Tibial nerve (tissue), 4 donors: Measurements from ENCODE around the gene CARD11. TPM values are rescaled to one million over a fixed set of nuclear protein-coding genes. Genes with fewer than 3 reads are reported as not detected.

Source experiments
- DNase-seq, 2 donors: peaks; one replicate each; pipeline ENCODE4 v3.0.0-alpha.2; 2019; ENCODE audit warnings: low spot score in 2 of 2
- H3K27ac ChIP-seq, 4 donors: fragments of 200-600 bp; sonication (generic) in 3 of 4; one replicate each; pipeline ENCODE4 v1.5.1; 2017 to 2019; ENCODE audit warnings: mild to moderate bottlenecking in 1 of 4
- H3K27me3 ChIP-seq, 2 donors: fragments of 200-600 bp; sonication (generic) in 1 of 2; one replicate each; pipeline versions ENCODE4 v1.5.1 to v1.6.0; 2017 to 2019
- H3K36me3 ChIP-seq, 3 donors: fragments of 200-600 bp; sonication (generic); one replicate each; pipeline ENCODE4 v1.5.1; 2018 to 2019
- H3K4me1 ChIP-seq, 4 donors: fragments of 200-600 bp; sonication (generic) in 3 of 4; one replicate each; pipeline ENCODE4 v1.5.1; 2017 to 2019
- H3K4me3 ChIP-seq, 4 donors: fragments of 200-600 bp; sonication (generic) in 3 of 4; one replicate each; pipeline ENCODE4 v1.5.1; 2017 to 2019; ENCODE audit warnings: mild to moderate bottlenecking in 1 of 4, moderate library complexity in 1 of 4
- H3K9me3 ChIP-seq, 4 donors: fragments of 200-600 bp; sonication (generic) in 3 of 4; one replicate each; pipeline ENCODE4 v1.5.1; 2017 to 2019
- EP300 ChIP-seq, 2 donors: sonication (generic); formaldehyde crosslinking; IDR thresholded peaks; one replicate each; pipeline ENCODE4 v1.6.1; 2017; ENCODE audit warnings: antibody characterized with exemption in 2 of 2, mild to moderate bottlenecking in 1 of 2
- POLR2A ChIP-seq, 2 donors: fragments of 450-650 bp; IDR thresholded peaks; one replicate each; pipeline ENCODE4 v1.6.1; 2017; ENCODE audit warnings: antibody characterized with exemption in 2 of 2, mild to moderate bottlenecking in 2 of 2, moderate library complexity in 2 of 2
- WGBS, 2 donors: methylation state at CpG; one replicate each; pipeline ENCODE4 v1.1.5; 2018; 5-methylcytosine and 5-hydroxymethylcytosine counted together
- total RNA-seq, 4 donors: library from RNA; depleted of rRNA; stranded (reverse); fragments of >200 nt; gene quantifications; one replicate each; pipeline ENCODE4 v1.1.0, GENCODE V29; 2016
- TF ChIP-seq, protein P1 (sequence below), 5 experiments: fragments of 200-600 bp in 3 of 5; fragments of 450-650 bp in 2 of 5; sonication (generic) in 3 of 5; IDR thresholded peaks; one replicate each; pipeline ENCODE4 v1.5.1; 2016 to 2019; ENCODE audit warnings: antibody characterized with exemption in 5 of 5, mild to moderate bottlenecking in 3 of 5, moderate library complexity in 2 of 5

Gene CARD11
- total RNA-seq, 4 donors from 2014 or later: 2.0 to 4.8 (median 3.1) TPM

DNA sequence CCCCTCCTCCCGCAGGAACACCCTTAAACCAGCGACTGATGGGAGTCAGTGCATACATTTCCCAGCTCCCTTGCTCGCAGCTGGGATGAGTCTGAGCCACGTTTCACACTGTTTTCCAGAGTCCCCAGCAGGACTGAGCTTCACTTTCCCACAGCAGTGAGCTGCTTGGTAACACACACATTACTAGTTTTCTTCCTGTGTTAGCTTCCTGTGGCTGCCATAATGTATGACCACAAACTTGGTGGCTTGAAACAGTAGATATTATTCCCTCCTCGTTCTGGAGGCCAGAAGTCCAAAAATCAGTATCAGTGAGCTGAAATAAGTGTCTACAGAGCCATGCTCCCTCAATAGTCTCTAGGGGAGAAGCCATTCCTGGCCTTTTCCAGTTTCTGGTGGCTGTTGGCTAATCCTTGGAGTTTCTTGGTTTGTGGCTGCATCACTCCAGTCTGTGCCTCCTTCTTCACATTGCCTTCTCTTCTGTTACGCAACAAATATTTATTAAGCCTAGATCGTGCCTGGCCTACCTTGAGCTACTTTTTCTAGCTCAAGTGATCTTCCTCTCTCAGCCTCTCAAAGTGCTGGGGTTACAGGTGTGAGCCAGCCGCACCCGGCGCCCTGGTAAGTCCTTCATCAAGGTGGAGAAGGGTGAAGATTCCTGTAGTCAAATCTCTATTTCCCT lies 26.2 kb upstream of the CARD11 start:
- Histone ChIP-seq H3K4me3 (no peak overlapping the region), H3K27me3 (no peaks in the 10 kb centered on the region), H3K4me1 (no peaks in the 10 kb centered on the region), H3K27ac (no peak overlapping the region), H3K36me3 (no peaks in the 10 kb centered on the region), H3K9me3 (peaks cover 0 to 21% (median 0%) of the 10 kb centered on the region in 4 donors)
- WGBS, 2 donors: 84 to 85% methylated on average over 10 of the region's 10 CpGs
- DNase-seq: no peak
- TF ChIP-seq POLR2A (IDR thresholded peaks at IDR 0.05) (no peak), EP300 (IDR thresholded peaks at IDR 0.05) (no peak)
- TF ChIP-seq, protein P1, sequence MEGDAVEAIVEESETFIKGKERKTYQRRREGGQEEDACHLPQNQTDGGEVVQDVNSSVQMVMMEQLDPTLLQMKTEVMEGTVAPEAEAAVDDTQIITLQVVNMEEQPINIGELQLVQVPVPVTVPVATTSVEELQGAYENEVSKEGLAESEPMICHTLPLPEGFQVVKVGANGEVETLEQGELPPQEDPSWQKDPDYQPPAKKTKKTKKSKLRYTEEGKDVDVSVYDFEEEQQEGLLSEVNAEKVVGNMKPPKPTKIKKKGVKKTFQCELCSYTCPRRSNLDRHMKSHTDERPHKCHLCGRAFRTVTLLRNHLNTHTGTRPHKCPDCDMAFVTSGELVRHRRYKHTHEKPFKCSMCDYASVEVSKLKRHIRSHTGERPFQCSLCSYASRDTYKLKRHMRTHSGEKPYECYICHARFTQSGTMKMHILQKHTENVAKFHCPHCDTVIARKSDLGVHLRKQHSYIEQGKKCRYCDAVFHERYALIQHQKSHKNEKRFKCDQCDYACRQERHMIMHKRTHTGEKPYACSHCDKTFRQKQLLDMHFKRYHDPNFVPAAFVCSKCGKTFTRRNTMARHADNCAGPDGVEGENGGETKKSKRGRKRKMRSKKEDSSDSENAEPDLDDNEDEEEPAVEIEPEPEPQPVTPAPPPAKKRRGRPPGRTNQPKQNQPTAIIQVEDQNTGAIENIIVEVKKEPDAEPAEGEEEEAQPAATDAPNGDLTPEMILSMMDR (IDR thresholded peaks at IDR 0.05): no peak

DNA sequence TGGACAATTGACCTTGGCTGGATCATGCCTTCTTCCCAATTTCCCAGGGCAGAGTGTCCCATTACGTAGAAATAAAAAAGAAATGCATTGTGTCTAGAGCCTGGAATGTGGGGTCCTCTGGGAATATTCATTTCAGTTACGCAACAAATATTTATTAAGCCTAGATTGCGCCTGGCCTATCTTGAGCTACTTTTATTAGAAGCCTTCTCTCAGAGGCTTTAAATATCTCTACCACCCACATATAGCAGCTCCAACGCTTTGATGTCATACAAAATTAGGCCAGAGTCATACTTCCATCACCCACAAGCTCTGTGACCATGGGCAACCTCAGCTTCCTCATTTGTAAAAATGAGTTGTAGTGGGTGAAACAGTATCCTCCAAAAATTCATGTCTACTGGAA lies 24.9 kb upstream of the CARD11 start:
- Histone ChIP-seq H3K9me3 (peaks cover 0 to 17% (median 0%) of the 10 kb centered on the region in 4 donors), H3K4me3 (no peak overlapping the region), H3K27me3 (no peaks in the 10 kb centered on the region), H3K4me1 (no peaks in the 10 kb centered on the region), H3K27ac (no peak overlapping the region), H3K36me3 (no peaks in the 10 kb centered on the region)
- TF ChIP-seq POLR2A (IDR thresholded peaks at IDR 0.05) (no peak), EP300 (IDR thresholded peaks at IDR 0.05) (no peak)
- no peak for DNase-seq
- WGBS, 2 donors: 36 to 38% methylated on average over 4 of the region's 4 CpGs

DNA sequence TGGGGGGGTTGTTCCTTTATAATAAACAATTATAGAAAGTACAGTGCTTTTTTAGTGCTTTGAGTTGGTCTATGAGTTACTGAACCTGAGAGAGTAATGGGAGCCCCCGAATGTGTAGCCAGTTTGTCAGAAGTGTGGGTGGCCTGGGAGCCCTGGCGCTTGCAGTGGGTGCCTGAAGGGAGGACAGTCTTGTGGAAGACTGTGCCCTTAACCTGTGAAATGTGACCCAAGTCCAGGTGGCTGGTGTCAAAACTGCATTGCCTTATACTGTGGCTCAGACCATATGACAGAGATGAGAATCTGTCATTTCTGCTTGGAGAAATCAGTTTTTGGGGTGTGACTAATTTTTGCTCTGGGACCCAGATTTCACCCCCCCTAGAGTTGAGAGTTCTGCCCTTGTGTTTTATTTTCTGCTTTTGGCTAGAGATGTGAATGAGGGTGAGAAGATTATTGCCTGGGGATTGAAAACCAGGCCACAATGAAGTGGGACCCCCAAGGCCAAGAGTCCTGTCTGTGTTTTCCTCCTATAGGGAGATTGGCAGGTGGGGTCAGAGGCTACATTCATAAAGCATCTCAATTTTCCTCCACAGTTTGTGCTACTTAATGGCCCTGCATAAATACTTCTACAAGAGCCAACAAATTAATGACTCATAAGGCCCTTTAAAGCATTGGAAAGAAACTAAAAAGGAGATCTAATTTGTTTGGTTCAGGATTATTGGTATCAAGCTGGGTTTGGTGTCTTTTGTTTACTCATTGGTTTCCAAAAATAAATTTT lies 24.1 kb upstream of the CARD11 start:
- DNase-seq: no peak
- peaks cover 0 to 17% (median 0%) of the 10 kb centered on the region in 4 donors for H3K9me3 ChIP-seq
- TF ChIP-seq, protein P1 (IDR thresholded peaks at IDR 0.05): no peak
- TF ChIP-seq EP300 (IDR thresholded peaks at IDR 0.05) (no peak), POLR2A (IDR thresholded peaks at IDR 0.05) (no peak)
- WGBS, 2 donors: 85 to 94% methylated on average over 2 of the region's 2 CpGs
- no peak overlapping the region for H3K27ac ChIP-seq
- H3K4me1 ChIP-seq: no peaks in the 10 kb centered on the region
- H3K36me3 ChIP-seq: no peaks in the 10 kb centered on the region
- H3K27me3 ChIP-seq: no peaks in the 10 kb centered on the region
- no peak overlapping the region for H3K4me3 ChIP-seq

DNA sequence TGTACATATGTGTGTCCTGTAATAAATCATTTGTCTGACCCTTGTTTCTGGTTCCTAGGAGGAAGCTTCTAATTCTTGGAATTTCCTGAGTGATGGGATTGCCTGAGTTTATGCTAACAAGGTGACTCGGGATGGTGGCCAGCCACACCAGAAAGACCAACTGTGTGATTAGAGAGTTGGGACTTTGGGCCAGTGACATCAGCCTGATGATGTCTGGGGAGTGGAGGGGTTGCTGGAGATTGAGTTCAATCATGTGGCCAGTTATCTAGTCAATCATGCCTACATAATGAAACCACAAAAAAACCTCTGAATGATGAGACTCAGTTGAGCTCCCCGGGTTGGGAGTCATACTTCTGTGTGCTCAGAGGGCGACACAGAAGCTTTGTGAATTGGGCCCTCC lies 23.5 kb upstream of the CARD11 start:
- TF ChIP-seq, protein P1 (IDR thresholded peaks at IDR 0.05): no peak
- TF ChIP-seq EP300 (IDR thresholded peaks at IDR 0.05) (no peak), POLR2A (IDR thresholded peaks at IDR 0.05) (no peak)
- peaks cover 0 to 17% (median 0%) of the 10 kb centered on the region in 4 donors for H3K9me3 ChIP-seq
- 70 to 75% methylated on average over 3 of the region's 3 CpGs for WGBS, 2 donors
- H3K27me3 ChIP-seq: no peaks in the 10 kb centered on the region
- no peak overlapping the region for H3K27ac ChIP-seq
- H3K36me3 ChIP-seq: no peaks in the 10 kb centered on the region
- no peak for DNase-seq
- H3K4me3 ChIP-seq: no peak overlapping the region
- no peaks in the 10 kb centered on the region for H3K4me1 ChIP-seq

DNA sequence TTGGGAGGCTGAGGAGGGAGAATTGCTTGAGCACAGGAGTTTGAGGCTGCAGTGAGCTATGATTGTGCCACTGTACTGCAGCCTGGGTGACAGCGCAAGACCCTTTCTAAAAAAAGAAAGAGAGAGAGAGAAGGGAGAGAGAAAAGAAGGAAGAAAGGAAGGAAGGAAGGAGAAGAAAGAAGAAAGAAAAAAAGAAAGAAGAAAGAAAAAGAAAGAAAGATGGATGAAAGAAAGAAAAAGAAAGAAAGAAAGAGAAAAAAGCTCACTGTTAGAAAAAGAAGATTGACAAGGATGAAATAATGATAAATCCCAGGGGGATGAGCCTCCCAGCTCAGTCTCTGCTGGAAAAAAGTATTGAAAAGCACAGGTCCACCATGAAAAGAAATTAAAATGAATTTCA lies 22.8 kb upstream of the CARD11 start:
- H3K27ac ChIP-seq: no peak overlapping the region
- H3K9me3 ChIP-seq: peaks cover 0 to 17% (median 0%) of the 10 kb centered on the region in 4 donors
- H3K36me3 ChIP-seq: no peaks in the 10 kb centered on the region
- 95 to 100% methylated on average over 1 of the region's 1 CpG for WGBS, 2 donors
- no peaks in the 10 kb centered on the region for H3K27me3 ChIP-seq
- no peak for DNase-seq
- no peaks in the 10 kb centered on the region for H3K4me1 ChIP-seq
- TF ChIP-seq POLR2A (IDR thresholded peaks at IDR 0.05) (no peak), EP300 (IDR thresholded peaks at IDR 0.05) (no peak)
- TF ChIP-seq, protein P1 (IDR thresholded peaks at IDR 0.05): no peak
- no peak overlapping the region for H3K4me3 ChIP-seq
